Activated CD4-positive, alpha-beta T cell treated with anti-CD3 and anti-CD28 coated beads, Interleukin-10, Interleukin-2, amounts not matched to agents 100 ng/mL and 50 ng/mL, durations not matched to agents 16 hours and 8 hours (primary cell): Measurements from ENCODE around the gene CDK8.
"Not testable (repeated sequence)": the region's sequence is repeated elsewhere in the genome, so short reads cannot be mapped to it uniquely, and the experiment has no call there.

Experiments used
- DNase-seq: peaks from one replicate; pipeline ENCODE4 v3.0.0-alpha.2; 2020

Gene CDK8

GRCh38 chr13:26254583-26255111 lies 718 bp downstream of the CDK8 start:
- peak; percentile 61 for DNase-seq

DNA sequence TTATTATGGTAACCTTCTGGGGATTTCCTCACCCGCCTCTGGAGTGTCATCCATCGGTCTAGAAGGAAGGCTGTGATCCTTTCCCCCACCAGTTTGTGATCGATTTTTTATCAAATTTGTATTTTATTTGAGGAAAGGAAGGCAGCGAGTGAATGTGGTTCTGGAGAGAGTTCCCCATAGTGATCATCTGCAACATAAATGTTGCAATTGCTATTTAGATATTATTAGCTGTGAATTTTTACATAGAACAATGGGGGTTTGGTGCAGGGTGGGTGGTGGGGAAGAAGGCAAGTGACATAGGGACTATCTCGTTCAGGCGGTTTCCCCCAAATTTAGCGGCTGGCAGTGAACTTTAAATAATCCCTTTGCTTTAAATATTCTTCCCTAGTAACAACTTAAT lies 1.2 kb downstream of the CDK8 start:
- no peak for DNase-seq

GRCh38 chr13:26255691-26256277 lies 1.9 kb downstream of the CDK8 start:
- no peak for DNase-seq

DNA sequence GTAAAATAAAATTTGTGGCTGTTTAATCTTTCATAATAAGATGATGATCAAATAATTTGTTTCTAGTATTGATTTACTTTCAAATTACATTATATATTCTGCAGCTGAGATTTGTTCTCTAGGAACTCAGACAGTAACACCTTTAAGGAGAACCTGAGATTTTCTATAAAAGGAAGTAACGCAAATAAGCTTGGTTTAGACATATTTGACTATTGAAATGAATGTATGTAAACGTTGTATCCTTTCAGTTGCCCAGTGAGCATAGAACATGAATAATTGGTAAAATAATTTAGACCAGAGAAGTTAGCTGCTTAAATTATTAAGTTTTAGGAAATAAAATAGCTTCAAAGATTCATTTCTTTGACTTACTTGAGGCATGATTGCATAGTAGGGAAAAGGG lies 3.1 kb downstream of the CDK8 start:
- DNase-seq, result peak; percentile 18

- no peak for DNase-seq
Measured at GRCh38 chr13:26259634-26260033, 5.7 kb downstream of the CDK8 start.

- no peak for DNase-seq
Measured at GRCh38 chr13:26262156-26262555, 8.2 kb downstream of the CDK8 start.

GRCh38 chr13:26266311-26266710 lies 12.4 kb downstream of the CDK8 start:
- DNase-seq, result no peak

DNA sequence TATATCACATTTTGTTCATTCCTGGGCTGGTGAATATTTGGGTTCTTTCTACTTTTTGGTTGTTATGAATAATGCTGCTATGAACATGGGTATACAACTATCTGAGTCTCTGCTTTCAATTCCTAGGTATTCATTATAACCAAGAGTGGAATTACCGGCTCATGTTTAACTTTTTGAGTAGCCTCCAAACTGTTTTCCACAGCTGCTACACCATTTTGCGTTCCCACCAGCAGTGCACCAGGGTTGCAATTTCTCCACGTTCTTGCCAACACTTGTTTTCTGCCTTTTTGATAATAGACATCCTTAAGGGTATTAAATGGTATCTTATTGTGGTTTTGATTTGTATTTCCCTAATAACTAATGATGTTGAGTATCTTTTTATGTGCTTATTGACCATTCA lies 16.8 kb downstream of the CDK8 start:
- no peak for DNase-seq

DNA sequence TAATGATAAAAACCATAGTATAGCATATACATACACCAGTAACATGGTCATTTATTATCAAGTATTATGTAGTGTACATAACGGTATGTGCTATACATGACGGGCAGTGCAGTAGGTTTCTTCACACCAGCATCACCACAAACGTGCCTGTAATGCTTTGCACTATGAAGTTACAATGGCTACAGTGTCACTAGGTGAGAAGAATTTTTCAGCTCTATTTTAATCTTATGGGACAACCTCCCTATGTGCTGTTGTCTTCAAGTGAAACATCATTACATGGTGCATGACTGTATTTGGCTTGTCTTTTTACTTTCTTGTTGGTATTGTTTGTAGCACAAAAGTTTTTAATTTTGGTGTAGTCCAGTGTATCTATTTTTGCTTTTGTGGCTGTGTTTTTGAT lies 18.7 kb downstream of the CDK8 start:
- no peak for DNase-seq

DNA sequence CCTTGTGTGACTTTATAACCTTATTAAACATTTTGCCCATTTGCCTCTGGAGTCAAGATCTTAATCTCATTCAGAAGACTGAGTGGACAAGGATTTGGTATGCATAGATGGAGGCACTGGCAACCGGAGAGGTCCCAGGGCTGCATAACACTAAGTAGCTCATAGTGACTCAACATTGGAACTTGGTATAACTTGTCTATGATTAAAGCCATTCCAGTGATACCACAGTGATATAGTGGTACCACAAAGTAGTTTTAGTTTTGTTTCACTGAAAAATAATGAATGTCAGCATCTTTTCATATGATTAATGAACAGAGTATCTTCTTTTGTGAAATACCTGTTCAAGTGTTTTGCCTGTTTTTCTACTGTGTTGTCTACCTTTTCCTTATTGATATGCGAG lies 26.4 kb downstream of the CDK8 start:
- DNase-seq, result peak; percentile 9

GRCh38 chr13:26280822-26281221 lies 26.9 kb downstream of the CDK8 start:
- DNase-seq, result no peak

GRCh38 chr13:26285911-26286310 lies 32.0 kb downstream of the CDK8 start:
- not testable (repeated sequence) for DNase-seq

- not testable (repeated sequence) for DNase-seq
Measured at GRCh38 chr13:26288838-26289237, 34.9 kb downstream of the CDK8 start.

DNA sequence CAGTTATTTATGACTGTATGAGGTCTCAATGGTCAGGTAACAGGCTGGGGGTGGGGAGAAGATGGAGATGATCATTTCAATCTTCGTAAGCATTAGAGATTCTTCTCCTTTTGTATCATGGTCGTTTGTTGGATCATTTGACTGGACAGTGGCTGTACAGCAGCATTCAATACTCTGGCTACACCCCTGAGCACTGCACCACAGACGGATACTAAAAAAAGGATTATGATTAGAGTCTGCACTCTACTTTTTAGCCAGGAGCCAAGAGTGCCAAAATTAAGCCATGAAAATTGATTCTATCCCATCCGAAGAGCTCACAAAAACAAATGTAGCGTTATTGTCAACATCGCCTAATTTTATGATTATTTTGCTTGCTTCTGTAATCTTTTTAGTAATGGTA lies 41.9 kb downstream of the CDK8 start:
- DNase-seq, result no peak

DNA sequence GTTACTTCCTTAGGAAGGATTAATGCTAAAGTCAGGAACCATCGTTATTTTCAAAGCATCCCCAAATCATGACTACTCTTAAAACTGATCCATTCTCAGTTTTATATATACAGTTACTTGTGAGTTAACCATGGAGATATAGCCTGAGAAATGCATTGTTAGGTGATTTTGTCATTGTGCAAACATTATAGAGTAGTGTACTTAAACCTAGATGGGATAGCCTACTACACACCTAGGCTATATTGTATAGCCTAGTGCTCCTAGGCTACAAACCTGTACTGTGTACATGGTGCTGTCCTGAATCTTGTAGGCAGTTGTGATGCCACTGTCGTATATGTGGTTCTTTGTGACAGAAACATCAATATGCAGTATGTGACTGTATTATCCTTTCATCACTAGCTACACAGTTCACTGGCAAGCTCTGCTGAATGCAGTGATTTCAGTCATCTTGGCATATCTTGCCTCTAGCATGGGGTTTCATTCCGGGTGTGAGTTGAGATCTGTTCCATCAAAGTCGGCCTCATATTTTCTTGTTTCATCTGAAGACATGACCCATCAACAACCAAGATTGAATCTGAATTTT lies 45.3 kb downstream of the CDK8 start:
- no peak for DNase-seq

- no peak for DNase-seq
Measured at GRCh38 chr13:26300140-26300539, 46.2 kb downstream of the CDK8 start.

GRCh38 chr13:26305676-26306075 lies 51.7 kb downstream of the CDK8 start:
- no peak for DNase-seq

DNA sequence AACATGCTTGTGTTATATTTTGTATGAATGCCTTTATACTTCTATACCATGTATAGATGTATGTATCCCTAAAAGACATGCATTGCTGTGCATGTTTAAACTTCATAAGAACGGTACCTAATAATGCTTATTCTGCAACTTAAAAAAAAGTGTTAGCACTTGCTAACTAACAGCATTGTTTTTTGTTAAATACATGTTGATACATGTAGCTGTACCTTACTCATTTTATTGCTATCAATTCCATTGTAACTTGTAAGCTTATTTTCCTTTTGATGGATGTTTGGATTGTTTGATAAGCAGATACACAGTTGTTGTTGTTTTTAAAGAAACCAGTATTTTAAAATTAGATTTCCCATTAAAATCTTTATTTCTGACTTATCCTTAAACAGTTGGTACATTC lies 53.8 kb downstream of the CDK8 start:
- no peak for DNase-seq

DNA sequence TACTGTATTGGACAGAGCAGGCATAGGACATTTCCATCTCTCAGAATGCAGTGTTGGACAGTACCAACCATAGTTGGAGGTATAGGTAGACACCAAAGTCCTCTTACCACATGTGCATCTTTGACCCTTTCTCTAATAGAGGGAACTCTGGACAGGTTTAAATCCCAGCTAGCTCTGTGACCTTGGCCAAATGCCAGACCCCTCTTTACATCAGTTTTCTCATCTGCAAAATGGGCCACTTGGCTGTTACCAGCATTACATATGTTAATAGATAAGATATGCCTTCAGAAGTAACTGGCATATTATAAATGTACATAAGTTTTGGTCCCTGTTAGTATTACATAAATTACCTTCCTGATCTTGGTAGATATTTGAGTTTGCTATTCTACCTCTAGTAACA lies 54.3 kb downstream of the CDK8 start:
- no peak for DNase-seq

GRCh38 chr13:26308836-26309235 lies 54.9 kb downstream of the CDK8 start:
- no peak for DNase-seq

DNA sequence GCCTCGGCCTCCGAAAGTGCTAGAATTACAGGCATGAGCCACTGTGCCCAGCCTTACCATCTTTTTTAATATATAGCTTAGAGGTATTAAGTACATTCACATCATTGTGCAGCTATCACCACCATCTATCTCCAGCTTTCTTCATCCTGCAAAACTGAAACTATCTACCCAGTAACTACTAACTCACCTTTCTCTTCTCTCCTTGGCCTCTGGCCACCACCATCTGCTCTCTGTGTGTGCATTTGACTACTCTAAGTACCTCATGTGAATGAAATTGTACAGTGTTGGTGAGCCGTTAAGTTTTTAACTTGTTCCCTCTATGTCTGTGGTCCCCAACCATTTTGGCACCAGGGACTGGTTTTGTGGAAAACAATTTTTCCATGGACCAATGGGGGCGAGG lies 56.1 kb downstream of the CDK8 start:
- no peak for DNase-seq

GRCh38 chr13:26310470-26310869 lies 56.5 kb downstream of the CDK8 start:
- no peak for DNase-seq

DNA sequence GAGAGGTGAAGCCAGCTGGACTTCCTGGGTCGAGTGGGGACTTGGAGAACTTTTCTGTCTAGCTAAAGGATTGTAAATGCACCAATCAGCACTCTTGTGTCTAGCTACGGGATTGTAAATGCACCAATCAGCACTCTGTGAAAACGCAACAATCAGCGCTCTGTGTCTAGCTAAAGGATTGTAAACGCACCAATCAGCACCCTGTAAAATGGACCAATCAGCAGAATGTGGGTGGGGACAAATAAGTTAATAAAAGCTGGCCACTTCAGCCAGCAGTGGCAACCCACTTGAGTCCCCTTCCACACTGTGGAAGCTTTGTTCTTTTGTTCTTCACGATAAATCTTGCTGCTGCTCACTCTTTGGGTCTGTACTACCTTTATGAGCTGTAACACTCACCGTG lies 58.1 kb downstream of the CDK8 start:
- DNase-seq, result not testable (repeated sequence)

- DNase-seq, result not testable (repeated sequence)
Measured at GRCh38 chr13:26316095-26316494, 62.2 kb downstream of the CDK8 start.

DNA sequence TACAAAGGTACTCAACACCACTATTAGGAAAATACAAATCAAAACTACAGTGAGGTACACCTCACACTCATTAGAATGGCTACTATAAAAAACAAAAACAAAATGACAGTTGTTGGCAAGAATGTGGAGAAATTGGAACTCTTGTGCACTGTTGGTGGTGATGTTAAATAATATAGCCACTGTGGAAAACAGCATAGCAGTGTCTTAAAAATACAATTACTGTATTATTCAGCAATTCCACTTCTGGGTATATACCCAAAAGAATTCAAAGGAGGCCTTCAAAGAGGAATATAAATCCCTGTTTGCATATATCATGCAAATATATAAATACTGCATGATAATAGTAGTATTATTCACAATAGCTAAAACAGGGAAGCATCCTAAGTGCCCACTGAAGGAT lies 66.8 kb downstream of the CDK8 start:
- DNase-seq, result no peak
